AG09309 (cell line): Measurements from ENCODE around the gene GTF2F1.

ENCODE experiments used
- DNase-seq: peaks from one replicate; pipeline ENCODE4 v3.0.0-alpha.2; 2010; ENCODE audit warnings: low read depth
- H3K4me3 ChIP-seq: 2 replicates; pipeline ENCODE4 v1.5.1; 2011; ENCODE audit warnings: mild to moderate bottlenecking, low read depth, low read length, moderate library complexity; ENCODE audit not compliant: control insufficient read depth
- TF ChIP-seq, protein P1 (sequence below): IDR thresholded peaks from 2 replicates; pipeline ENCODE4 v1.5.1; 2011; ENCODE audit warnings: mild to moderate bottlenecking, low read depth, low read length, inconsistent platforms; ENCODE audit not compliant: insufficient read depth, control insufficient read depth; ENCODE audit errors: missing control alignments

The GTF2F1 gene

DNA sequence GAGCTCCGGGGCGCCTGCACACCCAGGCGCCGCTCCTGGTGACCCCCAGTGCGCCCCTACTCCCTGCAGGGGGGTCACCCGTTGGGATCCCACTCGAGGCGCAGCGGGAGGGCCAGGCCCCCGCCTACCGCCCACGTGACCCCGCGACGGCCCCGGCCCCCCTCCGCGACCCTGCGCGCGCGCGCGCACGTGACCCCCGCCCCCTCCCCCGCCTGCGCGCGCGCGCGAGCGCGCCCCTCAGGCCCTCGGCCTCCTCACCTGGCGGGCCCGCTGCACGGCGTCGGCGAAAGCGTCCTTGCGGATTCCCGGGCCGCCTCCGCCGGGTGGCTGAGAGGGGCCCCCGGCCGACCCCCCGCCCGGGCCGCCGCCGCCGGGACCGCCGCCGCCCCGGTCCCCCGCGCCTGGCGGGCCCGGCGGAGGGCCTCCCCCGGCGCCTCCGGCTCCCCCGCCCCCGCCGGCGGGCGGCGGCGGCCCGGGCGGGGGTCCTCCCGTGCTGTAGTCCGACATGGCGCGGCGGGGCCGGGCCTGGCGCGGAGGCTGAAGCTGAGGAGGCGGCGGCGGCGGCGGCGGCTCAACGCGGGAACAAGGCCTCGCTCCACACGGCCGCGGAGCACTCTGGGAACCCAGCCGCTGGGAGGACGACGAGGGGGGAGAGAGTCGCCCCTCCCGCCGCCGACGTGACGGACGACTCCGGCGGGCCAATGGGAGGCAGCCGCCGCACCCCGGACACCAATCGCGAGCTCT, 31.4 kb upstream of the GTF2F1 start, which contains the start of gene KHSRP:
TSS of gene KHSRP (minus strand) at position 617 of the 744 bp plus-strand sequence. CDS start at position 507, 110 bp downstream.
- DNase-seq = no peak
- H3K4me3 ChIP-seq = peak within 1 kb of the TSS; percentile 98
- TF ChIP-seq, protein P1, sequence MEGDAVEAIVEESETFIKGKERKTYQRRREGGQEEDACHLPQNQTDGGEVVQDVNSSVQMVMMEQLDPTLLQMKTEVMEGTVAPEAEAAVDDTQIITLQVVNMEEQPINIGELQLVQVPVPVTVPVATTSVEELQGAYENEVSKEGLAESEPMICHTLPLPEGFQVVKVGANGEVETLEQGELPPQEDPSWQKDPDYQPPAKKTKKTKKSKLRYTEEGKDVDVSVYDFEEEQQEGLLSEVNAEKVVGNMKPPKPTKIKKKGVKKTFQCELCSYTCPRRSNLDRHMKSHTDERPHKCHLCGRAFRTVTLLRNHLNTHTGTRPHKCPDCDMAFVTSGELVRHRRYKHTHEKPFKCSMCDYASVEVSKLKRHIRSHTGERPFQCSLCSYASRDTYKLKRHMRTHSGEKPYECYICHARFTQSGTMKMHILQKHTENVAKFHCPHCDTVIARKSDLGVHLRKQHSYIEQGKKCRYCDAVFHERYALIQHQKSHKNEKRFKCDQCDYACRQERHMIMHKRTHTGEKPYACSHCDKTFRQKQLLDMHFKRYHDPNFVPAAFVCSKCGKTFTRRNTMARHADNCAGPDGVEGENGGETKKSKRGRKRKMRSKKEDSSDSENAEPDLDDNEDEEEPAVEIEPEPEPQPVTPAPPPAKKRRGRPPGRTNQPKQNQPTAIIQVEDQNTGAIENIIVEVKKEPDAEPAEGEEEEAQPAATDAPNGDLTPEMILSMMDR = no peak

DNA sequence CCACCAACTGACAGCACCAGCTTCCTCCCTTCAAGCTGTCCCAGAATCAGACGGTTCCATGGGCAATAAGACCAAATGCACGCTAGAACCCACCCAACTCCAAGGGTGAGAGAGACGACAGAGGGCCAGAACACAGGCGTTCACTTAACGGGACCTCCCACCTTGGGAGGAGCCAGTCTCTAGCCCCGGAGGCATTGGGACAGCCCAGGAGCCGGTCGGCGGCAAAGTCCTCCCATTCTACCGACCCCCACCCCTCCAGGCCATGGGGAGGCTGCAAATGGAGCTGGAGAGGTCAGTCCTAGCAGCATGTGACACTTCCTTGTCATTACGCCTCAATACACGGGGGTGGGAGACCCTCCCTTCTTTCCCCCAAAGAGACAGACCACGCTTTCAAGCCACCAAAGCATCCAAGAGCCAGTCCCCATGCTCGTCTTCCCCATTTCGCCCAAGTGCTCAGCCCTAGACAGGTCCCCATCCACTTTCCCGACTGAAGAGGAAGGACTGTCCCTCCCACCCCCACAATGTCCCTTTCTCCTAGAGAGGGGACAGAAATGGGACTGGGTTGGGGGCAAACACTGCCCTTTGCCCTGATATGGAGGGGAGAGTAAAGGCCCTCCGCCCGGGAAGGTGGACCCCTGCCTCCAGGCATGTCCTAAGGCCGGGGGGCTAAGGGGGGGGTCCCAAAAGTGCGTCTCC, 30.7 kb upstream of the GTF2F1 start:
- DNase-seq = no peak
- H3K4me3 ChIP-seq = peak overlapping the region; percentile 98
- TF ChIP-seq, protein P1 = no peak

DNA sequence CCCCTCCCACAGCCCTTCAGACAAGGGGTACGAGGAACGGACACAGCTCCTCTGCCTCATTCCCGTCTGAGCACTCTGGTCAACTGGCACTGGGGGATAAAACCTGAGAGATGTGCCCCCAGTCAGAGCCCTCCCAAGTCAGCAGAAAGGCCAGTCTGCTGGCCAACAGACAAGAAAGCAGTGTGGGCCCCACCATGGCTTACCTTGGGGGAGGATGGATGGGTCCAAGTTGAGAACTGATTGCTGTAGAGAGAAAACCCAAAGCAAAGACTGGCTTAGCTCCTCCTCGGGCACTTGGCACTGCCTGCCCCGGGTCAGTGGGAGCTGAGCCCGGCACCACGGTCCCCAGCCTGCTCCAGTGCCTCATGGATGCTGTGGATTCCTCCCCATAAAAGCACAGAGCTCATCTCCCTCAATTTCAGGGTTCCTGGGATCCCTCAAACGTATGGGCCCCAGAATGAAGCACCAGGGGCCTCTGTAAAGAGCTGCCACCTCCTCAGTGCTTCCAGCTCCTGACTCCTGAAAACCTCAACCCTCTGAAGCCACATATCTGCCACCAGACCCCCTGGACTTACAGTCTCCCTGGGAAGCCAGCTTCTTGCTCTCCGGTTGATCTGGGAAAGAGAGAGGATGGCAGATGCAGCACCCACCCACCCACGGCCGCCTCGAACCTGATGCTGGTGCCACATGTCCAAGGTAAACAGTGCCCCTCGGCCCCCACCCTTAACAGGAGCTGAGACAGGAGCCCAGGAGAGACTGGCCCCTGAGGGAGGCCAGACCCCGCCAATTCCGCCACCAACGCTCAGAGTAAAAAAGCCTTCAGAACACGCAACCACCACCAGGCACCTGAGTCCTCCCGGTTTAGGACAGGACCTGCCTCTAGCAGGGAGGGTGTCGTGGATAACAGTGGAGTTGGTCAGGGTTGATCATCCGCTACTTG, 28.4 kb upstream of the GTF2F1 start:
- DNase-seq = no peak
- TF ChIP-seq, protein P1 = no peak
- no peak overlapping the region for H3K4me3 ChIP-seq

DNA sequence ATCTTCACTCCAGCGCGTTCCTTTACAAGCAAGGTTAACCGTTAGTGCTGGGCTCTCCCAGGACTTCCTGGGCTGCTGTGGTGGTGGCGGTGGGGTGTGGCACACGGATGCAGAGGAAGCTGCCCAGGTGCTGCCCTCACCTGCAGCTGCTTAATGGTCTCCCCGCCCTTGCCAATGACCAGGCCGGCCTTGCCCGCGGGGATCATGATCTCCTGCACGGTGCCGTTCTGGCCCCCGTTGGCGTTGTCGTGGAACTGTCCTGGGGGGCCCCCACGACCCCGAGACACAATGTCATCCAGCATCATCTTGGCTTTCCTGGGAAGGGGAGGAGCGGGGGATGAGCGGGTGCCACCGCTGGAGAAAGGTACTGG, 25.6 kb upstream of the GTF2F1 start:
- no peak overlapping the region for H3K4me3 ChIP-seq
- TF ChIP-seq, protein P1 = no peak
- DNase-seq = no peak

DNA sequence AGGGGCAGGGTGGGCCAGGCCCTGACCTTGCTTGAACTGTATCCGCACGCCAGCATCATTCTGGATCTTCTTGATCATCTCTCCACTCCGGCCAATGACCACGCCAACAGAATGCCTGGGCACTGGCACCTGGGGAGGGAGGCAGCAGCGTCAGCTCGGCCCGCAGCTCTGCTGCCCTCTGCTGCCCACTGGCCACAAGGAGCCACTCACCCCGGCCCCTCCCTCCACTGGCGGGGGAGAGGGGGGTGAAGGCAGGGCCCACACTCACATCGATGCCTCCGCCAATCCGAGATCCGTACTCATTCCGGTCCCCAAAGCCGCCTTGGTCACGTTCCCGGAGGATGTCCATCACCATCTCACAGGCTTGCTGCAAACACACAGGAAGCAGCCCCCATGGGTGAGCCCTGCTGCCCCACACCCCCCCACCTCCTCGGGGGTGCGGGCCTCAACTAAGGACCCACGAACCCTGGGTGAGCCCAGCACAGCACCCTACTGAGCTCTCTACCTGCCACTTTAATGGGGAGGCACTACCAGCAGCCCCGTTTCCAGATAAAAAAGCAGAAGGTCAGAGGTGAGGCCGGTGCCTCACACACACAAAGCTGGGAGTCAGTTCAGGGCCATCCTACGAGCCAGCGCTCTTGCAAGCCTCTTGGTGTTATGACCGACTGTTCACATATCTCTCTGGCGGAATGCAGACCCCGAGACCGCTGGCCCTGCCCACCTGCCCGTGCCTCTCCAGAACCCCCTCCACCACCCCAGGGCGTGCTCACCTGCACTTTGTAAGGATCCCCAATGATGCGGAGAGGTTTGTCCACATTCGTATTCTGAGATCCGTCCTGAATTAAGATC, 25.0 kb upstream of the GTF2F1 start:
- TF ChIP-seq, protein P1 = peak; percentile 57
- H3K4me3 ChIP-seq = no peak overlapping the region
- DNase-seq = no peak
